GM12873 (cell line): Measurements from ENCODE around the gene GNAS-AS1.

Source experiments
- TF ChIP-seq, protein P1 (sequence below): IDR thresholded peaks from 2 replicates; pipeline ENCODE4 v1.5.1; 2012; ENCODE audit warnings: low read depth, mild to moderate bottlenecking, moderate library complexity, low read length, control low read depth; ENCODE audit not compliant: insufficient read depth; ENCODE audit errors: missing control alignments

Gene GNAS-AS1

GRCh38 chr20:58778760-58779159 is 71.9 kb downstream of the GNAS-AS1 start:
- TF ChIP-seq, protein P1, sequence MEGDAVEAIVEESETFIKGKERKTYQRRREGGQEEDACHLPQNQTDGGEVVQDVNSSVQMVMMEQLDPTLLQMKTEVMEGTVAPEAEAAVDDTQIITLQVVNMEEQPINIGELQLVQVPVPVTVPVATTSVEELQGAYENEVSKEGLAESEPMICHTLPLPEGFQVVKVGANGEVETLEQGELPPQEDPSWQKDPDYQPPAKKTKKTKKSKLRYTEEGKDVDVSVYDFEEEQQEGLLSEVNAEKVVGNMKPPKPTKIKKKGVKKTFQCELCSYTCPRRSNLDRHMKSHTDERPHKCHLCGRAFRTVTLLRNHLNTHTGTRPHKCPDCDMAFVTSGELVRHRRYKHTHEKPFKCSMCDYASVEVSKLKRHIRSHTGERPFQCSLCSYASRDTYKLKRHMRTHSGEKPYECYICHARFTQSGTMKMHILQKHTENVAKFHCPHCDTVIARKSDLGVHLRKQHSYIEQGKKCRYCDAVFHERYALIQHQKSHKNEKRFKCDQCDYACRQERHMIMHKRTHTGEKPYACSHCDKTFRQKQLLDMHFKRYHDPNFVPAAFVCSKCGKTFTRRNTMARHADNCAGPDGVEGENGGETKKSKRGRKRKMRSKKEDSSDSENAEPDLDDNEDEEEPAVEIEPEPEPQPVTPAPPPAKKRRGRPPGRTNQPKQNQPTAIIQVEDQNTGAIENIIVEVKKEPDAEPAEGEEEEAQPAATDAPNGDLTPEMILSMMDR: no peak

DNA sequence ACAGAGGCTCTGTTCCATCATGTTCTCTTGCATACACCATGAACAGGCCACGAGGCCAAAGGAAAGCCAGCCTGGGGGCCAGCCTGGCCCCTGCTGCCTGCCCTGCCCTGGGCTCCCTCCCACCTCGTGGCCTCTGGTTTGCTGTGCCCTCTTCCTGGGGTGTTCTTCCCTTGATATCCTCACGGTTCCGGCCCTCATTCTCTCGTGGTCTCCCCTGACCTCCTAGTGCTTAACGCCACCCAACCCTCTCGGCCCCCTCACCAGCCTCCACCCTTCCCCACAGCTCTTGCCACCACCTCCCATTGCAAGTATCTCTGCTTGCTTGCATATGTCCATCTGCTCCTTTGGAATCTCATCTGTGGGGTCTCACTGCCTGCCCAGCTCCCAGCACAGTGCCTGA is 73.0 kb downstream of the GNAS-AS1 start:
- TF ChIP-seq, protein P1: no peak

DNA sequence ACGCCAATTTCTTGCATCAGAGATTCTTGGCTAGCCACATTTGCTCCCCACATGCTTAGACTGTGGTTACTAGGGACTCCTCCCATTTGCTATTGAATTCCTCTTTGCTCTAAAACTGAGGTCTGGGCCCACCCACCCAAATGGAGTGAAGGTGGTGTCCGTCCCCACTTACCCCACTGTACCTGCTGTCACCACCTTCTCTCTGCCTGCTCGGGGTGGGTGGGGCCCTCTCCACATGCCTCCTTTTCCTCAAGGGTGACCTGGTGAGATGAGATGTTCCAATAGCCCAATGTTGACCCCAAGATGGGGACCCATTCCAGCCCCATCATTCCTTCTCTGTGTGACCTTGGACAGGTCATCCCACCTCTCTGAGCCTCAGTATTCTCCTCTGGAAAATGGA is 74.6 kb downstream of the GNAS-AS1 start:
- TF ChIP-seq, protein P1: no peak

GRCh38 chr20:58775371-58775770 is 75.3 kb downstream of the GNAS-AS1 start:
- TF ChIP-seq, protein P1: no peak

- TF ChIP-seq, protein P1: no peak
These were observed 75.9 kb downstream of the GNAS-AS1 start for GRCh38 chr20:58774667-58775263.

GRCh38 chr20:58774214-58774613 is 76.5 kb downstream of the GNAS-AS1 start:
- TF ChIP-seq, protein P1: no peak

DNA sequence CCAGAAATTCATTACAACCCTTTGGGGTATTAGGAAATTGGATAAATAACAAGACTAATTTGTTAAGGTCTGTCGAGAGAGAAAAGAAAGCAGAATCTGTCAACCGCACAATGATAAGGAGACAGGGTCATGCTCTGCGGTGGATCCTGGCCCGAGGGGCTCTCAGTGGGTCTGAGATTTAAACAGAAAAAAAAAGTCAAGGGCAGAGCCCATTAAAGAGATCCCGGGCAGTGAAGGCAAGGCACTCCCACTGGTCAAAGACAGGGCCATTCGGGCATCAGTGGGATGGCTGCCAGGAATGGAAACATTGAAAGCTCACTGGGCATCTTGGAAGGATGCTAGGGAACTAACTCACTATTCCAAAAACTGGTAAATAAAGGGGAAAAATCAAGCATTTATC is 77.9 kb downstream of the GNAS-AS1 start:
- TF ChIP-seq, protein P1: no peak
